WERI-Rb-1 (cell line): ENCODE measurements around the gene WAC.

ENCODE experiments used
- DNase-seq: peaks from one replicate; pipeline ENCODE4 v3.0.0-alpha.2; 2020
- H3K27ac ChIP-seq: fragments of 250-450 bp; sonication (Bioruptor Pico); 2 replicates; pipeline ENCODE4 v1.5.1; 2020; ENCODE audit warnings: mild to moderate bottlenecking, moderate library complexity
- H3K27me3 ChIP-seq: fragments of 250-450 bp; sonication (Bioruptor Pico); 2 replicates; pipeline ENCODE4 v1.5.1; 2021; ENCODE audit warnings: mild to moderate bottlenecking, low read depth, moderate library complexity; ENCODE audit not compliant: insufficient read depth, severe bottlenecking
- H3K36me3 ChIP-seq: fragments of 250-450 bp; sonication (Bioruptor Pico); 2 replicates; pipeline ENCODE4 v1.5.1; 2020; ENCODE audit warnings: mild to moderate bottlenecking, moderate library complexity
- H3K4me3 ChIP-seq: 2 replicates; pipeline ENCODE4 v1.5.1; 2011; ENCODE audit warnings: low read depth, mild to moderate bottlenecking, control low read depth, low read length
- H3K9me3 ChIP-seq: fragments of 250-450 bp; sonication (Bioruptor Pico); 2 replicates; pipeline ENCODE4 v1.5.1; 2021; ENCODE audit warnings: mild to moderate bottlenecking, moderate library complexity; ENCODE audit not compliant: severe bottlenecking
- TF ChIP-seq, protein P1 (sequence below): IDR thresholded peaks from 2 replicates; pipeline ENCODE4 v1.5.1; 2011; ENCODE audit warnings: low read depth, mild to moderate bottlenecking, control low read depth, inconsistent platforms, low read length

The WAC gene

DNA sequence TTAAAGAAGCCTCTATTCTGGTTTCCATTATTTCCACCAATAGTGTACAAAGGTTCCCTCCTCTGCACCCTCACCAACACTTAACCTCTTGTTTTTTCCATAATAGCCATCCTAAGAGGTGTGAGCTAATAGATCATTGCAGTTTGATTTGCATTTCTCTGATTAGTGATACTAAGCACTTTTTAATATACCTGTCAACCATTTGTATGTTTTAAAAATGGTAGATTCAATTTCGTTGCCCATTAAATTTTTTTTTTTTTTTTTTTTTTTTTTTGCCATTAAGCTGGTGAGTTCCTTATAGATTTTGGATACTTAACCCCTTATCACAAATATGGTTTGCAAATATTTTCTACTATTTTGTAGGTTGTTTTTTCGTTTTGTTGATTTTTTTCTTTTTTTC, 23.2 kb downstream of the WAC start:
- Histone ChIP-seq H3K9me3 (no peaks in the 10 kb centered on the region), H3K36me3 (peaks cover 21% of the 10 kb centered on the region), H3K27ac (no peak overlapping the region), H3K27me3 (no peaks in the 10 kb centered on the region), H3K4me3 (no peak overlapping the region)
- no peak for DNase-seq
- TF ChIP-seq, protein P1, sequence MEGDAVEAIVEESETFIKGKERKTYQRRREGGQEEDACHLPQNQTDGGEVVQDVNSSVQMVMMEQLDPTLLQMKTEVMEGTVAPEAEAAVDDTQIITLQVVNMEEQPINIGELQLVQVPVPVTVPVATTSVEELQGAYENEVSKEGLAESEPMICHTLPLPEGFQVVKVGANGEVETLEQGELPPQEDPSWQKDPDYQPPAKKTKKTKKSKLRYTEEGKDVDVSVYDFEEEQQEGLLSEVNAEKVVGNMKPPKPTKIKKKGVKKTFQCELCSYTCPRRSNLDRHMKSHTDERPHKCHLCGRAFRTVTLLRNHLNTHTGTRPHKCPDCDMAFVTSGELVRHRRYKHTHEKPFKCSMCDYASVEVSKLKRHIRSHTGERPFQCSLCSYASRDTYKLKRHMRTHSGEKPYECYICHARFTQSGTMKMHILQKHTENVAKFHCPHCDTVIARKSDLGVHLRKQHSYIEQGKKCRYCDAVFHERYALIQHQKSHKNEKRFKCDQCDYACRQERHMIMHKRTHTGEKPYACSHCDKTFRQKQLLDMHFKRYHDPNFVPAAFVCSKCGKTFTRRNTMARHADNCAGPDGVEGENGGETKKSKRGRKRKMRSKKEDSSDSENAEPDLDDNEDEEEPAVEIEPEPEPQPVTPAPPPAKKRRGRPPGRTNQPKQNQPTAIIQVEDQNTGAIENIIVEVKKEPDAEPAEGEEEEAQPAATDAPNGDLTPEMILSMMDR: no peak

DNA sequence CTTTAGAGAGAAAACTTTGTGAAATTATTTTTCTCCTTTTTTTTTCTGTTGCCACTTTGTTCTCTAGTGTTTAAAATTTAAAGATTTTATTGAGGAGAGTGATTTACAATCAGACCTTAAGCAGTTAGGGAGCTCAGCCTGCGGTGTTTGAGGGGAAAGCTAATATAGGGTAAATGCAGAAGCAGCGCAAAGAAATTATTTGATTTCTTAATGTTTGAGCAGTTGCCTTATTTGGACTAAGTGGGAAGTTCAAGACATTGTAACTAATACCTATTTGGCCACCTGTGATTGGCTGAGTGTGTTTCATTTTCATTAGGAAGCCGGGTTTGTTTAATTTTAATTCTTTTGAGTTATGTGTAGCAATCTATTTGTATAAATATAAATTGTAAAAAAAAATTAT, 25.3 kb downstream of the WAC start:
- TF ChIP-seq, protein P1: no peak
- DNase-seq: no peak
- Histone ChIP-seq H3K27ac (no peak overlapping the region), H3K36me3 (peaks cover 26% of the 10 kb centered on the region), H3K27me3 (no peaks in the 10 kb centered on the region), H3K4me3 (no peak overlapping the region), H3K9me3 (no peaks in the 10 kb centered on the region)

DNA sequence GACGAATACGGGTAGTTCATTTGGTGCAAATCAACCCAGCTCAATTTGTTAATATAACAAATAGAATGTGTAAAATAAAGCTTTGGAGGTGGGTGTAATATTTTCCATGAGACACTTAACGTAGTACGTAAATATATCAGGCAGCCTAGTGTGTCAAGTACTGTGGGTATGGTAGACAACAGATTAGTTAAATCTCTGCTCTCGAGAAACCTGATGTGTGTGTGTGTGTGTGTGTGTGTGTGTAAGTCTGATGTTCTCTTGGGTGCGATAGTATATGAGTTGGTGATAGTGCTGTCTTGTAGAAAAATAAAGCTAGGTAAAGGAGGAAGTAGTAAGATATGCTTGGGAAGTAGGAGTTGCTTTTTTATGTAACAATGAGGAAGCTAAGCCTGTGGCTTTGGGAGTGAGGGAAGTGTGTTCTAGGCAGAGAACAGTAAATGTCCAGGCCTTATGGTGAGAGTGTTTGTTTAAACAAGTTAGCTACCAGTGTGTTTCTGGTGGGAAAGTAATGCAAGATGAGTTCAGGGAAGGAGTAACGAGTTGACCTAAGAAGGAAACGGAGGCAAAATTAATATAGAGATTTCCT, 26.1 kb downstream of the WAC start:
- Histone ChIP-seq H3K27me3 (no peaks in the 10 kb centered on the region), H3K4me3 (no peak overlapping the region), H3K27ac (no peak overlapping the region), H3K9me3 (no peaks in the 10 kb centered on the region), H3K36me3 (peaks cover 26% of the 10 kb centered on the region)
- DNase-seq: no peak
- TF ChIP-seq, protein P1: no peak

DNA sequence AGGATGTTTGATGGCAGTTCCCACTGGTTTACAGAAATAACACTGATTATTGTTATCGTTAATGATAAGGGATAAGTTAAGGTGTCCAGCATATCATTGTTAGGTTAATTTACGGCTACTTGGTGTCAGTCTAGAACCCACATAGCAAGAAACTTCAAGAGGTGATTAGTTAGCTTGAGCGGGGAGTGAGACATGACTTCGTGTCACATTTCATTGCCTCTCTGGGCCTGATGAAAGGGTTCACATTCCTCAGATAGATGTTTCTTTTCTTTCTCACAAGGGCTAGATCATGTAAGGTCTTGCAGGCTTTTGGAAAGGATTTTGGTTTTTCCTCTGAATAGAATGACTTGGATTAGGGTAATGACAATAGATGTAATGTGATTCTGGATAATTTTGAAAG, 26.7 kb downstream of the WAC start:
- Histone ChIP-seq H3K4me3 (no peak overlapping the region), H3K36me3 (peaks cover 20% of the 10 kb centered on the region), H3K27ac (no peak overlapping the region), H3K9me3 (no peaks in the 10 kb centered on the region), H3K27me3 (no peaks in the 10 kb centered on the region)
- TF ChIP-seq, protein P1: no peak
- DNase-seq: no peak

DNA sequence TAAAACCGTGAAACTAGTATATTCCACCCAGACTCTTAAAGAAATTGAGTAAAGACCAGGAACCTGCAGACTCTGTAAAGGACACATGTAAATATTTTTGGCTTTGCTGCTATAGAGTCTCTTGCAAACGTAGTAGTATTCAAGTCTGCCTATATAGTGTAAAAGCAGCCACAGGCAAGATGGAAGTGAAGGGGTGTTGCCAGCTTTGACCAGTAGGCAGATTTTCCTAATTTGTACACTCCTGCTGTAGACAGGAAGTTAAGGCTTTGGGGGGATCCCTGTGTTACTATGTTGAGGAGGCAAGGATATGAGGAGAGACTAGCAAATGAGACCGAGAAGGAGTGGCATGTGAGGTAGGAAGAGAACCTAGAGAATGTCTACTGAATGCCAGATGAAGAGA, 27.7 kb downstream of the WAC start:
- DNase-seq: no peak
- TF ChIP-seq, protein P1: no peak
- Histone ChIP-seq H3K36me3 (peaks cover 11% of the 10 kb centered on the region), H3K9me3 (no peaks in the 10 kb centered on the region), H3K27me3 (no peaks in the 10 kb centered on the region), H3K27ac (no peak overlapping the region), H3K4me3 (no peak overlapping the region)

DNA sequence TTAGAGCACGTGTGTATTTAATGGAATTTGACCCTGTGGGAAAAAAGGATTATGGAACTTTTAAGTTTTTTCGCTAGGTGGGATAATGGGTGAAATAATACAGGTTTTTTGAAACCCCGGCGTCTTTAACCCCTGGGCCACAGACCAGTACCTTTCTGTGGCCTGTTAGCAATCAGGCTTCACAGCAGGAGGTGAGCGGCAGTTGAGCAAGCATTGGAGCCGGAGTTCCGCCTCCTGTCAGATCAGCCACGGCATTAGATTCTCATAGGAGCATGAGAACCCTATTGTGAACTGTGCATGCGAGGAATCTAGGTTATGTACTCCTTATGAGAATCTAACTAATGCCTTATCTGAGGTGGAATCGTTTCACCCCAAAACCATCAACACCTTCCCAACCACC, 28.6 kb downstream of the WAC start:
- H3K4me3 ChIP-seq: no peak overlapping the region
- H3K27ac ChIP-seq: no peak overlapping the region
- peaks cover 11% of the 10 kb centered on the region for H3K36me3 ChIP-seq
- H3K27me3 ChIP-seq: no peaks in the 10 kb centered on the region
- DNase-seq: no peak
- TF ChIP-seq, protein P1: no peak
- H3K9me3 ChIP-seq: no peaks in the 10 kb centered on the region
